BJ (cell line): Measurements from ENCODE around the gene NSD2. TPM values are rescaled to one million over a fixed set of nuclear protein-coding genes. Genes with fewer than 3 reads are reported as not detected.

Experiments
- CTCF ChIA-PET: fragments of 350-600 bp; formaldehyde crosslinking; extraction: SDS; loops from one replicate; lab custom pipeline; 2021; ENCODE audit warnings: antibody characterized with exemption, inconsistent platforms; lab: Yijun Ruan, JAX
- POLR2A ChIA-PET: fragments of 300-600 bp; sonication (Branson Sonifier 250); formaldehyde crosslinking; extraction: SDS; loops from one replicate; lab custom pipeline; 2021; ENCODE audit warnings: antibody characterized with exemption; lab: Charles Lee
- DNase-seq: peaks from one replicate; pipeline ENCODE4 v3.0.0-alpha.2; 2011; ENCODE audit warnings: low read depth
- H3K27me3 ChIP-seq: 2 replicates; pipeline ENCODE4 v1.6.0; 2011; ENCODE audit warnings: low read length; ENCODE audit not compliant: control insufficient read depth, insufficient read depth
- H3K36me3 ChIP-seq: 2 replicates; pipeline ENCODE4 v1.5.1; 2011; ENCODE audit warnings: low read length; ENCODE audit not compliant: control insufficient read depth, insufficient read depth
- H3K4me3 ChIP-seq: 2 replicates; pipeline ENCODE4 v1.5.1; 2011; ENCODE audit warnings: low read depth, mild to moderate bottlenecking, control low read depth, low read length
- CTCF ChIP-seq: IDR thresholded peaks from 2 replicates; pipeline ENCODE4 v1.5.1; 2011; ENCODE audit warnings: low read depth, mild to moderate bottlenecking, control low read depth, inconsistent platforms, low read length, moderate library complexity; ENCODE audit not compliant: insufficient read depth
- polyA minus RNA-seq: library from RNA; depleted of rRNA, polyadenylated mRNA; stranded (reverse); fragments of >200 nt; gene quantifications from 2 replicates; pipeline ENCODE4 v1.2.3, GENCODE V29; 2011; rRNA and poly(A)+ RNA removed
- polyA plus RNA-seq: library from polyadenylated mRNA; depleted of rRNA; stranded (reverse); fragments of >200 nt; gene quantifications from 2 replicates; pipeline ENCODE4 v1.2.3, GENCODE V29; 2011; rRNA removed

NSD2 gene
- polyA plus RNA-seq (21.1 and 22.3 TPM in 2 replicates), polyA minus RNA-seq (45.3 and 54.7 TPM in 2 replicates)

DNA sequence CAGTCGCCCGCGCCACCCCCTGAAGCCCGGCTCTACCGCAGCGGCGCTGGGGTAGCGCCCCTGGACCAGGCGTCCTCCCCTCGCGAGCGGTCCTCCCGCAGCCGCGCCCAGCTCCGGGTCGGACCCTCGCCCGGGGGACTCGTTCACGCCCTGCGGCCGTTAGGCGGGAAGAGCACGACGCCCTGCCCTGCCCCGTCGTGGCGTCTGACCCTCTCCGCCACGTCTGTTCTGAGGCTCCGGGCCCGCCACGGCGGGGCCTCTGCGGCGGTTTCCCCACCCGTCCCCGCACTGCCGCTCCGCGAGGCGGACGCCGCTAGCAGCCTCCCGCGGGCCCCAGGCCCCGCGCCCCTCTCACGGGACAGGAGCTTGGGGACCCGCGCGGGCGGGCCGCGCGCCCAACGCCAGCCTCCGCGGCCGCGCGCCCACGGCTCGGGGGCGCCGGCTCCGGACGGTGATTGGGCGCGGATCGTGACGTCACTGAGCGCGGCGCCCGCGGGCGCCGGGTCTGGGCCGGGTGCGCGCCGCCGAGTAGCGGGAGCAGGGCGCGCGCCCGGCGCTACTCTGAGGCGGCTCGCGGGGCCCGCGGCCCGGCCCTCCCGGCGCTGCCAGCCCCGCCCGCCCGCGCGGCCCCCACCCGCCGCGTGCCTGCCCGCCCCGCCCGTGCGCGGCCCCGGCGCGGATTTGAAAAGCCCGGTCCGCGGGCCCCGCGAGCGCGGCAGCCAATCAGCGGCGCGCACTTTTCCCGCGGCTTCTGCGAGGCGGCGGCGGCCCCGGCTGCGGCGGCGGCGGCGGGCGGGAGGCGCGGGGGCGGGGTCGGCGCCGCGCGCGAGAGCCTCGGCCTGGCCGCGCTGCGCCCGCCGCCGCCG lies at the start of gene NSD2:
NSD2 (plus strand) TSS at position 816 of the 866 bp plus-strand sequence. CDS start 29,262 bp downstream, outside the sequence.
- H3K27me3 ChIP-seq, result peaks cover 2% of the 10 kb centered on the region; the same call in 1 of the 2 replicates
- POLR2A ChIA-PET, result no interaction called here
- no peak for DNase-seq
- CTCF ChIA-PET, result interaction anchor here (1.1 to 2.7 kb wide), 2 partner anchors 14 to 29 kb away, joined by 3 to 9 read pairs; no protein-coding TSS in a partner anchor
- H3K4me3 ChIP-seq, result peak within 1 kb of the TSS; percentile 72
- no peaks in the 10 kb centered on the region for H3K36me3 ChIP-seq
- no peak for TF ChIP-seq CTCF

DNA sequence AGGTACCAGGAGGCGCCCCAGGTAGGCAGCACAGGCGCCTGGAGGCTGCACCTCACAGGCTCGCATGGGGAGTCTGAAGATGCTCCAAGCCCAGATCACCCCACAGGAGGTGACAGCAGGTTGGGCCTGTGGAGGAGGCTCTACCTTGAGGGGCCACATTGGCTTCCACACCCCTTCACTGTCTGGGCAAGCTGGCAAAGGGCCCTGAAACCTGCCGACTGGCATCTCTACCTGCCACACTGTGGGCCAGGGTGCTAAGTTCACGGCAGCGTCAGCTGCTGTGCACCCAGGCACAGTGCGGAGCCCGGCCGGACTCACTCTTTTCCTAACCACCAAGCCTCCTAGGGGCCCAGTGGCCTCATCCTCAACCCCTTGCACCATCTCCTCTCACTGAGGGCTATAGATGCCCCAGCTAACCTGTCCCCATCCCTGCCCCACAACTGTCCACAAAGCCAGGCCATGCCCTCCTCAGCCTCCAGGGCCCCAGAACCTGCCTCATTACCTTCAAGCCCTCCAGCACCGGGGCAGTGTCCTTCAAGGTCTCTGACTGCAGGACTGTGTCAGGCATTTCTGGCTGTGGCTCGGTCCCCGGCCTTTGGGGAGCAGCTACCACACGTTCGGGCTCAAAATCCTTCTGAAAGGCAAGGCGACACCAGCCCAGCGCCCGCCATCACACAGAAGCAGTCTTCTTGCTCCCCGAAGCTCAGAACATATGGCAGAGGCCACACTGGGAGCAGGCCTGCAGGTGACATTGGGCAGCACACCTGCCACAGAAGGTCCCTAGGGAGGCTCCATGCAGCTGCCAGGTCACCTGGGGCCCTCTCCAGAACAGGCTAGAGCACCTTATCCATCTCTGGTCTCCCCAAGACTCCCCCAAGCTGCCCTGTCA lies 49.3 kb upstream of the NSD2 start:
- ChIA-PET POLR2A (no interaction called here), CTCF (interaction anchor here (1.4 to 1.6 kb wide), 3 partner anchors 13 to 77 kb away, joined by 3 to 6 read pairs (median 3); no protein-coding TSS in a partner anchor)
- no peak overlapping the region for H3K4me3 ChIP-seq
- TF ChIP-seq CTCF, result no peak
- H3K36me3 ChIP-seq, result peaks cover 37% of the 10 kb centered on the region
- H3K27me3 ChIP-seq, result no peaks in the 10 kb centered on the region
- no peak for DNase-seq

DNA sequence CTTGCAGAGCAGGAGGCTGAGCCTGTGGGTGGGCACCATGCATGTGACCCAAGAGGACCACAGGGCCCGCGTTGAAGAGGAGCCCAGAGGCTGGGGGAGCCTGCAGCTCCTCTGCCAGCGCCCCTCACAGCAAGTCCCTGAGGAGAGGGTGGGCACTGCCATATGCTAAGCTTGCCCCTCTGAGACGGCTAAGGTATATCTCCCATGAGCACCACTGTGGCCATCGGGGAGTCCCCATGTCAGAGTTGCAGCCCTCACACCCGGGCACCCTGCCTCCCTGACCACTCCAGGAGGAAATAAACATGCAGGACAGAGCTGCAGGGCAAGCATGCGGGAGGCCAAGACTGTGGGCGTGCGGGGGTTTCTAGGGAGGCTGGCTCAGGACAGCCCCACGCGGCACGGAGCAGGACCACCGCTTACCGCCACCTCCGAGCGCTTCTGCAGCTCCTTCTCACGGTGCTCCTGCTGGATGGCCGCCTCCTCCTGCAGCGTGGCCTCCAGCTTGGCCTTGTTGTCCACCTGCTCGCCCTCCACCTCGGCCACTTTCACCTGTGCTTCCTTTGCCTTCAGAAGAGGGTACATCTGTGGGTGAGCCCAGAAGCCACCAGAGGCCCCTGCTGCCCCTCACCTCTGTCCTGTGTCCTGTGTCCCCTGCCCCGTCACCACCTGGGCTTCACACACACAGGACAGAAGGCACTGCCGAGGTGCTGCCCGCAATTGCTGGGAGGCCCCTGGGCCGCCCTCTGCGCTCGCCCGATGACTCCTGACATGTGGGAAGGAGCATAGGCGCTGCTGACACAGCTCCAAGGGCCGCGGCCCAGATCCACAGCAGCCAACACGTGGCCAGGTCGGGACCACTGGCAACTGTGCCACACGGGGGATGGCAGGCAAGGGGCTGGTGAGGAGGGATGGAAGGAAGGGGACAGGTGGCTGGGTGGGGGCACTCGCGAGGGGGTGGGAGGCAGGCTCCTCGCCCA lies 48.3 kb upstream of the NSD2 start:
- CTCF ChIA-PET, result interaction anchor here (1.4 to 1.6 kb wide), 3 partner anchors 14 to 76 kb away, joined by 3 to 6 read pairs (median 3); no protein-coding TSS in a partner anchor
- DNase-seq, result no peak
- TF ChIP-seq CTCF, result no peak
- H3K4me3 ChIP-seq, result no peak overlapping the region
- H3K36me3 ChIP-seq, result peaks cover 37% of the 10 kb centered on the region
- no peaks in the 10 kb centered on the region for H3K27me3 ChIP-seq
- POLR2A ChIA-PET, result no interaction called here

DNA sequence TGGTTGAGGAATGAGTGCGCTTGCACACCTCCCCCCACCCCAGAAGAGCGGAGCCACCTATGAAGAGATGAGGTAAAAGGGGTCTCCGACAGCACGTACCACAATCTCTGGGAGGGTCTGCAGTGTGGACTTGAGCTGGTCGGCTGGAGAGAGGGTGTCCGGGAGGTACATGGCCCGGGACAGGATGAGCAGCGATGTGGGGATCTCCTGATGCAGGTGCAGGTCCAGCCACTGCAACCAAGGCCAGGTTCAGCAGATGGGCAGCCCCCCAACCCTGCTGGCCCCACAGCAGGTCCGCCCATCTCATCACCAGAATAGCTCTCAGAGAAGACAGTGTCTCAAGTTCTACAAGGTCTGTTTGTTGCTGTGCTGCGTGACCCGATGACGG lies 47.7 kb upstream of the NSD2 start:
- CTCF ChIA-PET, result interaction anchor here (1.6 kb wide), 1 partner anchor 75 kb away, joined by 3 read pairs; no protein-coding TSS in a partner anchor
- no peak for DNase-seq
- peaks cover 37% of the 10 kb centered on the region for H3K36me3 ChIP-seq
- H3K4me3 ChIP-seq, result no peak overlapping the region
- H3K27me3 ChIP-seq, result no peaks in the 10 kb centered on the region
- TF ChIP-seq CTCF, result no peak
- POLR2A ChIA-PET, result no interaction called here
